ENCODE results near the gene KCNQ1. TPM values are rescaled to one million over a fixed set of nuclear protein-coding genes. Genes with fewer than 3 reads are reported as not detected.
A peak's percentile ranks its signal among the peaks of the same experiment; 100 is the strongest.

Gene KCNQ1
- total RNA-seq, 1 donor from 2014 or later = 4.8 TPM

DNA sequence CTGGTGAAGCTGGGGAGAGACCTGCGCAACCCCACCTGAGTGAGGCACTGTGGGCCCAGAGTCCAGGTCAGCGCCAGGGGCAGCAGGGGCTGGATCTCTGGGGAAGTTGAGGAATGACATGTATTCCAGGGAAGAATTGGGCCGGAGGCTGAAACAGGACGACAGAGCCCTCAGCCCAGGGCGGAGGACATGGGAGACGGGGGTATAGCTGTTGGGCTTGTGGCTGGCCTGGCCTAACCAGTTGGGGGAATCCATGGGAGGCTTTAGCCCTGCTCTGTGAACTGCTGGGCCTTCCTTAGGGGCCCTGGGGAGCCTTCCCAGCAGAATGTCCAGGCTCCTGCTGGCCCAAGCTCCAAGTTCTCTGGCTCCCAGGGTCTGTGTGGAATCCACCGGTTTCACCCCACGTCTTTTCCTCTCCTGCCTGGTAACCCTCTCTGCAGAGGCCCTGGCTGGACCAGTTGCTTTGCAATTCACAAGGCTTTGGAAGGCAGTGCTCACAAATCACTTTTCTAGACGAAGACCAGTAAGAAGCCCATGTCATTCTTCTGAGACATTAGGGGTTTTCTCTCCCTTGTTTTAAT lies 305.4 kb downstream of the KCNQ1 start:
- peaks cover 27% of the 10 kb centered on the region for H3K4me1 Mint-ChIP-seq (ENCODE audit: unreplicated experiment)

GRCh38 chr11:2750682-2751522 lies 306.1 kb downstream of the KCNQ1 start:
- Mint-ChIP-seq H3K36me3 (no peaks in the 10 kb centered on the region), H3K4me1 (ENCODE audit: unreplicated experiment) (peaks cover 27% of the 10 kb centered on the region), H3K4me3 (peak overlapping the region; percentile 38), H3K27me3 (no peaks in the 10 kb centered on the region), H3K27ac (peak overlapping the region; percentile 43), H3K9me3 (no peaks in the 10 kb centered on the region)
- TF ChIP-seq, protein P1, sequence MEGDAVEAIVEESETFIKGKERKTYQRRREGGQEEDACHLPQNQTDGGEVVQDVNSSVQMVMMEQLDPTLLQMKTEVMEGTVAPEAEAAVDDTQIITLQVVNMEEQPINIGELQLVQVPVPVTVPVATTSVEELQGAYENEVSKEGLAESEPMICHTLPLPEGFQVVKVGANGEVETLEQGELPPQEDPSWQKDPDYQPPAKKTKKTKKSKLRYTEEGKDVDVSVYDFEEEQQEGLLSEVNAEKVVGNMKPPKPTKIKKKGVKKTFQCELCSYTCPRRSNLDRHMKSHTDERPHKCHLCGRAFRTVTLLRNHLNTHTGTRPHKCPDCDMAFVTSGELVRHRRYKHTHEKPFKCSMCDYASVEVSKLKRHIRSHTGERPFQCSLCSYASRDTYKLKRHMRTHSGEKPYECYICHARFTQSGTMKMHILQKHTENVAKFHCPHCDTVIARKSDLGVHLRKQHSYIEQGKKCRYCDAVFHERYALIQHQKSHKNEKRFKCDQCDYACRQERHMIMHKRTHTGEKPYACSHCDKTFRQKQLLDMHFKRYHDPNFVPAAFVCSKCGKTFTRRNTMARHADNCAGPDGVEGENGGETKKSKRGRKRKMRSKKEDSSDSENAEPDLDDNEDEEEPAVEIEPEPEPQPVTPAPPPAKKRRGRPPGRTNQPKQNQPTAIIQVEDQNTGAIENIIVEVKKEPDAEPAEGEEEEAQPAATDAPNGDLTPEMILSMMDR (conservative IDR thresholded peaks at IDR 0.05) = no peak
- DNase-seq (ENCODE audit: extremely low spot score, unreplicated experiment) = no peak

More for the DNA sequence above, 305.4 kb downstream of the KCNQ1 start:
- H3K27me3 Mint-ChIP-seq = no peaks in the 10 kb centered on the region
- peak overlapping the region; percentile 38 for H3K4me3 Mint-ChIP-seq
- H3K36me3 Mint-ChIP-seq = no peaks in the 10 kb centered on the region
- TF ChIP-seq, protein P1 (conservative IDR thresholded peaks at IDR 0.05) = no peak
- peak overlapping the region; percentile 43 for H3K27ac Mint-ChIP-seq
- DNase-seq (ENCODE audit: extremely low spot score, unreplicated experiment) = no peak
- no peaks in the 10 kb centered on the region for H3K9me3 Mint-ChIP-seq

DNA sequence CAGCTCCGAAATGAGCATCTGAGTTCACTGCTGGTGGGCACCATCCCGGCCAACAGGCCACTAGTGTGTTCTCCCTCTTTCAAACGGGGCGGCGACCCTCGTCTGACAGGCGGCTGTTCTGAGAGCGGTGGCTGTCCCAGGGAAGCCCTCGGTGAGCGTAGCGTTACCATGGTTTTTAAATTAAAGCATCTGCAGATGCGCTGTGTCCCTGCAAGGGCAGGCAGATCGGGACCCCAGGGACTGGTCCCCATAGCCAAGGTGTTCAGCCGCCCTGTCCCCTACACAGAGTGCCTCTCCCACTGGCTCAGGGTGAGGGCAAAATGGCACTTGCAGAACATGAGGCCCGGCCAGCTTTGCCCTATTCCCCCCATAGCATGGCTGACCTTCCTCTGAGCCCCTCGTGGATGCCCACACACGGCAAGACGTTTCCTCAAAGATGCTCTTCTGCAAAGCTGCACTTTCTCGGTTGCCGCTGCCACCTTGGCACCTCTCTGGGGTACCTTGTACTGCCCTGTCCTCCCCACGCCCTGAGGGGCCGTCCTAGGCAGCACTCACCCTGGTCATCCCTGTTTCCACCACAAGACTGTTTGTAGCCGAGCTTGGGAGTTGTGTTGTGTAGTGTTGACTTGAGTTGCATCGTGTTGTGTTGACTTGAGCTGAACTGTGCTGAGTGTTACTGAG lies 306.9 kb downstream of the KCNQ1 start:
- no peak overlapping the region for H3K27ac Mint-ChIP-seq
- no peaks in the 10 kb centered on the region for H3K36me3 Mint-ChIP-seq
- TF ChIP-seq, protein P1 (conservative IDR thresholded peaks at IDR 0.05) = no peak
- DNase-seq (ENCODE audit: extremely low spot score, unreplicated experiment) = no peak
- no peaks in the 10 kb centered on the region for H3K27me3 Mint-ChIP-seq
- no peak overlapping the region for H3K4me3 Mint-ChIP-seq
- peaks cover 27% of the 10 kb centered on the region for H3K4me1 Mint-ChIP-seq (ENCODE audit: unreplicated experiment)
- H3K9me3 Mint-ChIP-seq = no peaks in the 10 kb centered on the region

DNA sequence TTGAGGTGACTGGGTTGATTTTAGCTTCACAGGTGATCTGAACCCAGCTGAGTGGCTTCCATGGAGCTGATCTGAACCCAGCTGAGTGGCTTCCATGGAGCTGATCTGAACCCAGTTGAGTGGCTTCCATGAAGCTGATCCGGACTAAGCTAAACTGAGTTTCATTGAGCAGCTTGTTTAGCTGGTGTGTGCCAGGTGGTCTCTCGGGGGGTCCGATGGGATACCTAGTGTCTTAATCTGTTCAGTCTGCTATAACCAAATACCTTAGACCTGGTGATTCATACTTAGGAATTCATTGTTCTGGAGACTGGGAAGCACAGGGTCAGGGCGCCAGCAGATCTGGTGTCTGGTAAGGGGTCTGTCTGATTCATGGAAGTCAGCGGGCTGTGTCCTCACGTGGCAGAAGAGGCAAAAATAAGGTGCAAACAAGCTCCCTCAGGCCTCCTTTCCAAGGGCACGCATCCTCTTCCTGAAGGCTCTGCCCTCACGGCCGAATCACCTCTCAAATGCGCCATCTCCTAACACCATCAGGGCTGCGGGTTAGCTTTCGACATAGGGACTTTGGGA lies 307.5 kb downstream of the KCNQ1 start:
- no peak overlapping the region for H3K27ac Mint-ChIP-seq
- no peaks in the 10 kb centered on the region for H3K36me3 Mint-ChIP-seq
- TF ChIP-seq, protein P1 (conservative IDR thresholded peaks at IDR 0.05) = no peak
- no peak overlapping the region for H3K4me3 Mint-ChIP-seq
- no peak for DNase-seq (ENCODE audit: extremely low spot score, unreplicated experiment)
- no peaks in the 10 kb centered on the region for H3K9me3 Mint-ChIP-seq
- H3K4me1 Mint-ChIP-seq (ENCODE audit: unreplicated experiment) = peaks cover 27% of the 10 kb centered on the region
- H3K27me3 Mint-ChIP-seq = no peaks in the 10 kb centered on the region

DNA sequence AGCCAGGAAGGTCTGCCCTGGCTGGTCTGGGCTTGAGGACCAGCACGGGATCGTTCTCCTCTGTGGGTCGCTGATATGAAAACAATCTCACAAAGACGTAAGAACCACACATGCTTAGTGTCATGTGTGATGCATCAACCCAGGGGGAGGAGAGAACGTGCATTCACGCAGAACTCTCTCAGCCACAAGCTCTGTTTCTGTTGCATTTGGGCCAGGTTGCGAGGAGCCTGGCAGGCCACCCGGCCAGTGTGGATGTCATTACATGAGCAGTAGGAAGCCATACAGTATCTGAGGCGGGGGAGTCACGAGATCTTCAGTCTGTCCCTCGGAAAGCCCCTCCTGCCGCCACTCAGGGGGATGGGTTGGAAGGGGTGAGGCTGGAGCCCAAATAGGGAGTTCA lies 308.1 kb downstream of the KCNQ1 start:
- peaks cover 4% of the 10 kb centered on the region for H3K9me3 Mint-ChIP-seq
- H3K27ac Mint-ChIP-seq = peak overlapping the region; percentile 21
- TF ChIP-seq, protein P1 (conservative IDR thresholded peaks at IDR 0.05) = no peak
- no peak overlapping the region for H3K4me3 Mint-ChIP-seq
- no peaks in the 10 kb centered on the region for H3K27me3 Mint-ChIP-seq
- H3K36me3 Mint-ChIP-seq = no peaks in the 10 kb centered on the region
- peaks cover 22% of the 10 kb centered on the region for H3K4me1 Mint-ChIP-seq (ENCODE audit: unreplicated experiment)
- DNase-seq (ENCODE audit: extremely low spot score, unreplicated experiment) = no peak

Measured in type B pancreatic cell (in vitro differentiated cells).